ENCODE data around the gene SUFU. TPM values are rescaled to one million over a fixed set of nuclear protein-coding genes. Genes with fewer than 3 reads are reported as not detected.

Gene SUFU
- total and polyA plus RNA-seq, 2 donors from 2014 or later: 6.5 to 18.9 TPM

DNA sequence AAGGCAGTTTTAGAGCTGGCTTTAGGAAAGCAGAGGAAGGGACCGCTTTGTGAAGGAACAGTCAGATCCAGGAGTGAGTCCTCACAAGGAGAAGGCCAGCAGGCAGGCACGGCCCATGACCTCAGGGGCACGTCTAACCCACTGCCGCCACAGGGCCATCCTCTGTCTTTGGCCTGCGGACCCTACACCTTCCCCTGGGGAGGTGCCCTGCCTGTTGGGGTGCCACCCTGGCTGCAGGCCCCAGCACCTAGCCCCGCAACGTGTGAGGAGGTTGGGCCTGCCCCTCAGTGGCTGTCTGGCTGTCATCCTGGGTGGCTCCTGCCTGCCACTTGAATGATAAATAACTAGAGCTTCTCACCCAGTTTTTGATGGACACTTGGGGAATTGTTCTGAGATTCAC is 109.5 kb downstream of the SUFU start:
- H3K4me1 ChIP-seq (ENCODE audit: control insufficient read depth in 2 of 3, insufficient read depth in 2 of 3, low read depth in 1 of 3, low read length in 3 of 3): peaks cover 6 to 27% (median 26%) of the 10 kb centered on the region in 3 donors
- H3K9ac ChIP-seq (ENCODE audit: low read length in 3 of 3): peak overlapping the region in 1 of 3 donors; percentile 53
- DNase-seq: peak in 2 of 5 donors; percentile 37 to 71
- peak overlapping the region; percentile 18 to 69 for H3K27ac ChIP-seq (ENCODE audit: low read depth in 2 of 2, low read length in 2 of 2)
- H3K9me3 ChIP-seq (ENCODE audit: control insufficient read depth in 2 of 3, insufficient read depth in 1 of 3, low read length in 3 of 3): no peaks in the 10 kb centered on the region
- no peak for TF ChIP-seq CTCF (IDR thresholded peaks at IDR 0.05; ENCODE audit: borderline replicate concordance, extremely low read depth, insufficient read depth)
- H3K27me3 ChIP-seq (ENCODE audit: control insufficient read depth, insufficient read depth, low read length): no peaks in the 10 kb centered on the region
- H3K4me3 ChIP-seq (ENCODE audit: low read length in 3 of 3): no peak overlapping the region
- intact Hi-C loops (cut with DNase I): no loop called here
- H3K36me3 ChIP-seq (ENCODE audit: control insufficient read depth in 2 of 3, insufficient read depth in 3 of 3, low read length in 3 of 3): peaks cover 0 to 14% (median 2%) of the 10 kb centered on the region in 3 donors
- FAIRE-seq: no peak

- no peak for TF ChIP-seq CTCF (IDR thresholded peaks at IDR 0.05; ENCODE audit: borderline replicate concordance, extremely low read depth, insufficient read depth)
- Histone ChIP-seq H3K9ac (ENCODE audit: low read length in 3 of 3) (no peak overlapping the region), H3K36me3 (ENCODE audit: control insufficient read depth in 2 of 3, insufficient read depth in 3 of 3, low read length in 3 of 3) (peaks cover 0 to 14% (median 2%) of the 10 kb centered on the region in 3 donors), H3K4me3 (ENCODE audit: low read length in 3 of 3) (no peak overlapping the region), H3K9me3 (ENCODE audit: control insufficient read depth in 2 of 3, insufficient read depth in 1 of 3, low read length in 3 of 3) (no peaks in the 10 kb centered on the region), H3K4me1 (ENCODE audit: control insufficient read depth in 2 of 3, insufficient read depth in 2 of 3, low read depth in 1 of 3, low read length in 3 of 3) (peaks cover 6 to 27% (median 26%) of the 10 kb centered on the region in 3 donors), H3K27me3 (ENCODE audit: control insufficient read depth, insufficient read depth, low read length) (no peaks in the 10 kb centered on the region), H3K27ac (ENCODE audit: low read depth in 2 of 2, low read length in 2 of 2) (peak overlapping the region in 1 of 2 donors; percentile 16)
- DNase-seq (peak in 1 of 5 donors; percentile 36), FAIRE-seq (no peak)
- intact Hi-C loops (cut with DNase I): no loop called here
Measured at GRCh38 chr10:102613785-102614184, 110.0 kb downstream of the SUFU start.

GRCh38 chr10:102614888-102615287 is 111.1 kb downstream of the SUFU start:
- no peak for FAIRE-seq
- Histone ChIP-seq H3K27me3 (ENCODE audit: control insufficient read depth, insufficient read depth, low read length) (no peaks in the 10 kb centered on the region), H3K9me3 (ENCODE audit: control insufficient read depth in 2 of 3, insufficient read depth in 1 of 3, low read length in 3 of 3) (no peaks in the 10 kb centered on the region), H3K4me1 (ENCODE audit: control insufficient read depth in 2 of 3, insufficient read depth in 2 of 3, low read depth in 1 of 3, low read length in 3 of 3) (peaks cover 6 to 27% (median 26%) of the 10 kb centered on the region in 3 donors), H3K9ac (ENCODE audit: low read length in 3 of 3) (no peak overlapping the region), H3K36me3 (ENCODE audit: control insufficient read depth in 2 of 3, insufficient read depth in 3 of 3, low read length in 3 of 3) (peaks cover 0 to 17% (median 2%) of the 10 kb centered on the region in 3 donors), H3K4me3 (ENCODE audit: low read length in 3 of 3) (no peak overlapping the region), H3K27ac (ENCODE audit: low read depth in 2 of 2, low read length in 2 of 2) (no peak overlapping the region)
- intact Hi-C loops (cut with DNase I): no loop called here
- DNase-seq: no peak
- no peak for TF ChIP-seq CTCF (IDR thresholded peaks at IDR 0.05; ENCODE audit: borderline replicate concordance, extremely low read depth, insufficient read depth)

DNA sequence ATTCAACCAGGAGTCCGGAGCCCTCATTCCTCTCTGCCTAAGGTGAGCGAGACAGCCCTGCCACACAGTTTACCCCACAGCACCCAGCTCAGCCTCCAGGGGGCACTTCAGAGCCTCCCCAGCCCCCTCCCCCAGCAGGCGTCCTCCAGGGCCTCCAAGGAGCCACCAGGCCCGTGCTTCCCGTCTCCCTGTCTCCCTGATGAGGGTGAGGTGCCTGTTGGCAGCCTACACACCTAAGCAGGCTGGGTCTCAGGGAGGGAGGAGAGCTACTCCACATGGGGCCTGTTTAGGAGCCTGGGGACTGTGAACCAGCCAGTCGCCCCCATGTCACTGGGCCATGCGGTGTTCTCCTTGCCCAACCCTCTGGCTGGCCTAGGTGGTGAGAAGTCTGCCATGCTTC is 111.6 kb downstream of the SUFU start:
- H3K9ac ChIP-seq (ENCODE audit: low read length in 3 of 3): no peak overlapping the region
- FAIRE-seq (no peak), DNase-seq (peak in 1 of 5 donors; percentile 55)
- no peaks in the 10 kb centered on the region for H3K9me3 ChIP-seq (ENCODE audit: control insufficient read depth in 2 of 3, insufficient read depth in 1 of 3, low read length in 3 of 3)
- H3K36me3 ChIP-seq (ENCODE audit: control insufficient read depth in 2 of 3, insufficient read depth in 3 of 3, low read length in 3 of 3): peaks cover 0 to 17% (median 2%) of the 10 kb centered on the region in 3 donors
- H3K27ac ChIP-seq (ENCODE audit: low read depth in 2 of 2, low read length in 2 of 2): no peak overlapping the region
- peaks cover 6 to 30% (median 26%) of the 10 kb centered on the region in 3 donors for H3K4me1 ChIP-seq (ENCODE audit: control insufficient read depth in 2 of 3, insufficient read depth in 2 of 3, low read depth in 1 of 3, low read length in 3 of 3)
- TF ChIP-seq CTCF (IDR thresholded peaks at IDR 0.05; ENCODE audit: borderline replicate concordance, extremely low read depth, insufficient read depth): no peak
- no peak overlapping the region for H3K4me3 ChIP-seq (ENCODE audit: low read length in 3 of 3)
- intact Hi-C loops (cut with DNase I): no loop called here
- H3K27me3 ChIP-seq (ENCODE audit: control insufficient read depth, insufficient read depth, low read length): no peaks in the 10 kb centered on the region
